Endothelial cell of umbilical vein (primary cell): ENCODE results near the gene CASP2. TPM values are rescaled to one million over a fixed set of nuclear protein-coding genes. Genes with fewer than 3 reads are reported as not detected.

Experiments
- BruUV-seq: library from RNA; stranded (reverse); fragments of 400-500 nt; replicated peaks from 2 replicates; lab custom pipeline; 2021; lab: Mats Ljungman, UMichigan
- CTCF ChIA-PET: fragments of 300-600, 350-600 bp; sonication (Branson Sonifier 250); formaldehyde crosslinking; loops from one replicate; lab custom pipeline; 2021; ENCODE audit warnings: antibody characterized with exemption, inconsistent platforms; lab: Charles Lee
- POLR2A ChIA-PET: fragments of 300-600, 350-600 bp; sonication (Branson Sonifier 250); formaldehyde crosslinking; loops from one replicate; lab custom pipeline; 2021; ENCODE audit warnings: antibody characterized with exemption, inconsistent platforms; lab: Charles Lee
- DNase-seq: peaks from one replicate; pipeline ENCODE4 v3.0.0-alpha.2; 2011; ENCODE audit warnings: low read depth, low spot score
- FAIRE-seq: peaks from 2 replicates; lab custom pipeline; 2011; peaks lifted over from hg19 to GRCh38; lab: Jason Lieb, UNC
- H2AFZ ChIP-seq: 2 replicates; pipeline ENCODE4 v1.6.0; 2012; ENCODE audit warnings: low read depth, low read length, control low read depth, inconsistent platforms
- H3K27ac ChIP-seq: 2 replicates; pipeline ENCODE4 v1.5.1; 2011; ENCODE audit warnings: low read depth, mild to moderate bottlenecking, control low read depth, low read length, moderate library complexity; ENCODE audit not compliant: insufficient read depth
- H3K27me3 ChIP-seq, 2 experiments: 2 replicates each; pipeline versions ENCODE4 v1.6.0 to v1.6.1; 2011; ENCODE audit warnings: low read length in 2 of 2, mixed read lengths in 1 of 2; ENCODE audit not compliant: control insufficient read depth in 2 of 2, insufficient read depth in 2 of 2
- H3K36me3 ChIP-seq, 2 experiments: 2 replicates in 1 of 2; 3 replicates in 1 of 2; pipeline ENCODE4 v1.5.1; 2011; ENCODE audit warnings: low read length in 2 of 2, mild to moderate bottlenecking in 1 of 2, moderate library complexity in 1 of 2; ENCODE audit not compliant: control insufficient read depth in 2 of 2, insufficient read depth in 2 of 2; ENCODE audit errors: extremely low read depth in 1 of 2
- H3K4me1 ChIP-seq: 3 replicates; pipeline ENCODE4 v1.5.1; 2011; ENCODE audit warnings: mild to moderate bottlenecking, low read length; ENCODE audit not compliant: control insufficient read depth, insufficient read depth; ENCODE audit errors: extremely low read depth
- H3K4me2 ChIP-seq: 2 replicates; pipeline ENCODE4 v1.6.1; 2011; ENCODE audit warnings: low read length, control low read depth, mixed read lengths; ENCODE audit not compliant: insufficient read depth
- H3K4me3 ChIP-seq, 3 experiments: fragments of 200-600 bp in 1 of 3; sonication (generic), shearing (Covaris generic) in 1 of 3; replicated peaks in 1 of 3; 2 replicates each; pipeline ENCODE4 v1.5.1; 2011 to 2016; ENCODE audit warnings: control low read depth in 3 of 3, low read length in 3 of 3, mild to moderate bottlenecking in 2 of 3, inconsistent platforms in 1 of 3, low read depth in 1 of 3, moderate library complexity in 1 of 3; ENCODE audit not compliant: insufficient read depth in 1 of 3
- H3K79me2 ChIP-seq: 2 replicates; pipeline ENCODE4 v1.6.0; 2012; ENCODE audit warnings: low read length, inconsistent platforms; ENCODE audit not compliant: control insufficient read depth, insufficient read depth
- H3K9ac ChIP-seq: replicated peaks from 2 replicates; pipeline ENCODE3; 2011; ENCODE audit warnings: low read length, control low read depth; ENCODE audit not compliant: insufficient read depth; ENCODE audit errors: extremely low read depth
- H3K9me1 ChIP-seq: replicated peaks from 3 replicates; pipeline ENCODE4 v1.6.0; 2011; ENCODE audit warnings: mild to moderate bottlenecking, low read length; ENCODE audit not compliant: control insufficient read depth, insufficient read depth; ENCODE audit errors: extremely low read depth
- H3K9me3 ChIP-seq: replicated peaks from 2 replicates; pipeline ENCODE4 v1.5.1; 2012; ENCODE audit warnings: low read length, inconsistent platforms; ENCODE audit not compliant: control insufficient read depth, insufficient read depth
- H4K20me1 ChIP-seq: replicated peaks from 2 replicates; pipeline ENCODE3; 2011; ENCODE audit warnings: mild to moderate bottlenecking, low read length; ENCODE audit not compliant: control insufficient read depth, insufficient read depth; ENCODE audit errors: extremely low read depth
- EZH2 ChIP-seq: IDR thresholded peaks from 2 replicates; pipeline ENCODE4 v1.6.1; 2012; ENCODE audit warnings: borderline replicate concordance, low read depth, mild to moderate bottlenecking, moderate library complexity, low read length, inconsistent platforms; ENCODE audit not compliant: severe bottlenecking
- FOS ChIP-seq: IDR thresholded peaks from 2 replicates; pipeline ENCODE4 v1.6.1; 2011; ENCODE audit warnings: mild to moderate bottlenecking, low read length, moderate library complexity, borderline replicate concordance; ENCODE audit not compliant: insufficient read depth
- GATA2 ChIP-seq: IDR thresholded peaks from 2 replicates; pipeline ENCODE4 v1.7.0; 2011; ENCODE audit warnings: low read depth, mild to moderate bottlenecking, moderate library complexity, mixed read lengths, low read length; ENCODE audit not compliant: insufficient read length, insufficient read depth
- JUN ChIP-seq: IDR thresholded peaks from 2 replicates; pipeline ENCODE4 v1.6.1; 2011; ENCODE audit warnings: borderline replicate concordance, low read depth; ENCODE audit not compliant: insufficient read length, insufficient read depth
- MYC ChIP-seq: IDR thresholded peaks from one replicate; pipeline ENCODE4 v1.6.1; 2011; ENCODE audit warnings: mild to moderate bottlenecking, low read depth, low read length
- POLR2A ChIP-seq: IDR thresholded peaks from 2 replicates; pipeline ENCODE4 v1.6.1; 2012; ENCODE audit warnings: low read depth, mild to moderate bottlenecking, control low read depth, low read length
- POLR2AphosphoS5 ChIP-seq: IDR thresholded peaks from 2 replicates; pipeline ENCODE4 v1.6.1; 2012; ENCODE audit warnings: low read depth, mild to moderate bottlenecking, control low read depth, low read length, moderate library complexity; ENCODE audit not compliant: insufficient read depth
- dilution Hi-C: fragments of 300-500 bp; cut with MboI; formaldehyde crosslinking; loops from one replicate; pipeline ENCODE4 v1.15.0; 2019; ENCODE audit warnings: low sequenced_read_pairs; ENCODE audit not compliant: extremely low pct_ligation_motif_present
- intact Hi-C: fragments of 100-400 bp; cut with micrococcal nuclease; formaldehyde crosslinking; loops from one replicate; pipeline ENCODE4 v1.10.0; 2022
- polyA plus RNA-seq, 4 experiments: library from polyadenylated mRNA; depleted of rRNA in 3 of 4; stranded (reverse) in 3 of 4; unstranded in 1 of 4; fragments of >200 nt; gene quantifications; 2 replicates each; pipeline versions ENCODE4 v1.2.1 to v1.2.3, GENCODE V29; 2011 to 2012; ENCODE audit warnings: missing spikeins in 1 of 4
- total RNA-seq: library from RNA; stranded (reverse); gene quantifications from 2 replicates; pipeline ENCODE4 v1.2.3, GENCODE V29; 2021
- TF ChIP-seq, protein P1 (sequence below), 2 donors: IDR thresholded peaks; 1 replicate in 1 of 2; 2 replicates in 1 of 2; pipeline ENCODE4 v1.5.1; 2011; ENCODE audit warnings: low read length in 2 of 2, mild to moderate bottlenecking in 2 of 2, moderate library complexity in 2 of 2, control low read depth in 1 of 2, inconsistent platforms in 1 of 2, low read depth in 1 of 2; ENCODE audit not compliant: insufficient read depth in 1 of 2; ENCODE audit errors: extremely low read depth in 1 of 2
- TF ChIP-seq, protein P2 (sequence below): IDR thresholded peaks from 2 replicates; pipeline ENCODE4 v1.6.1; 2011; ENCODE audit not compliant: insufficient read depth, insufficient read length

The CASP2 gene
- total and polyA plus RNA-seq, 2 donors (not counting 3 experiments of a cell fraction or from before 2014, with no cell fraction given): 36.3 to 57.9 TPM

- H3K79me2 ChIP-seq: no peaks in the 10 kb centered on the region
- FAIRE-seq (no peak), DNase-seq (no peak)
- POLR2A ChIA-PET: no interaction called here
- TF ChIP-seq FOS (no peak), POLR2A (no peak), EZH2 (no peak), JUN (no peak), GATA2 (no peak), MYC (no peak), POLR2AphosphoS5 (no peak)
- TF ChIP-seq, protein P1, sequence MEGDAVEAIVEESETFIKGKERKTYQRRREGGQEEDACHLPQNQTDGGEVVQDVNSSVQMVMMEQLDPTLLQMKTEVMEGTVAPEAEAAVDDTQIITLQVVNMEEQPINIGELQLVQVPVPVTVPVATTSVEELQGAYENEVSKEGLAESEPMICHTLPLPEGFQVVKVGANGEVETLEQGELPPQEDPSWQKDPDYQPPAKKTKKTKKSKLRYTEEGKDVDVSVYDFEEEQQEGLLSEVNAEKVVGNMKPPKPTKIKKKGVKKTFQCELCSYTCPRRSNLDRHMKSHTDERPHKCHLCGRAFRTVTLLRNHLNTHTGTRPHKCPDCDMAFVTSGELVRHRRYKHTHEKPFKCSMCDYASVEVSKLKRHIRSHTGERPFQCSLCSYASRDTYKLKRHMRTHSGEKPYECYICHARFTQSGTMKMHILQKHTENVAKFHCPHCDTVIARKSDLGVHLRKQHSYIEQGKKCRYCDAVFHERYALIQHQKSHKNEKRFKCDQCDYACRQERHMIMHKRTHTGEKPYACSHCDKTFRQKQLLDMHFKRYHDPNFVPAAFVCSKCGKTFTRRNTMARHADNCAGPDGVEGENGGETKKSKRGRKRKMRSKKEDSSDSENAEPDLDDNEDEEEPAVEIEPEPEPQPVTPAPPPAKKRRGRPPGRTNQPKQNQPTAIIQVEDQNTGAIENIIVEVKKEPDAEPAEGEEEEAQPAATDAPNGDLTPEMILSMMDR (IDR thresholded peaks at IDR 0.05; ENCODE audit: extremely low read depth in 1 of 2, insufficient read depth in 1 of 2, low read depth in 1 of 2, low read length in 2 of 2): no peak
- TF ChIP-seq, protein P2, sequence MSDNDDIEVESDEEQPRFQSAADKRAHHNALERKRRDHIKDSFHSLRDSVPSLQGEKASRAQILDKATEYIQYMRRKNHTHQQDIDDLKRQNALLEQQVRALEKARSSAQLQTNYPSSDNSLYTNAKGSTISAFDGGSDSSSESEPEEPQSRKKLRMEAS: no peak
- no peak overlapping the region for H2AFZ ChIP-seq
- H3K4me1 ChIP-seq: peaks cover 2% of the 10 kb centered on the region
- no peak overlapping the region for H3K4me2 ChIP-seq
- no peaks in the 10 kb centered on the region for H3K9me1 ChIP-seq
- H3K27me3 ChIP-seq: no peaks in the 10 kb centered on the region
- CTCF ChIA-PET: interaction anchor here (0.7 to 1.9 kb wide), 3 partner anchors 31 to 78 kb away, joined by 4 to 5 read pairs (median 4); partner anchors contain the start of gene CASP2
- no TSS peak for BruUV-seq
- H3K27ac ChIP-seq: no peak overlapping the region
- H3K9ac ChIP-seq: no peak overlapping the region
- dilution Hi-C loops: no loop called here
- H4K20me1 ChIP-seq: no peaks in the 10 kb centered on the region
- H3K4me3 ChIP-seq: no peak overlapping the region
- intact Hi-C loops: no loop called here
- H3K36me3 ChIP-seq: no peaks in the 10 kb centered on the region
- no peaks in the 10 kb centered on the region for H3K9me3 ChIP-seq
These were observed 30.6 kb upstream of the CASP2 start for GRCh38 chr7:143257501-143257900.
